IMR-90 (cell line): Measurements from ENCODE around the gene SLC36A2. TPM values are rescaled to one million over a fixed set of nuclear protein-coding genes. Genes with fewer than 3 reads are reported as not detected.

Source experiments
- ATAC-seq: fragments of 200-7000 bp; cut with Tn5 transposase; 2 replicates; pipeline ENCODE4 v1.9.1; 2020; ENCODE audit warnings: low read depth, mild to moderate bottlenecking, moderate library complexity
- BruUV-seq: library from RNA; stranded (reverse); fragments of 400-500 nt; replicated peaks from 2 replicates; lab custom pipeline; 2021; lab: Mats Ljungman, UMichigan
- CTCF ChIA-PET: fragments of 300-600 bp; formaldehyde crosslinking; extraction: SDS; loops from one replicate; lab custom pipeline; 2021; ENCODE audit warnings: antibody characterized with exemption; lab: Yijun Ruan, JAX
- POLR2A ChIA-PET: fragments of 300-600 bp; sonication (Branson Sonifier 250); formaldehyde crosslinking; loops from one replicate; lab custom pipeline; 2022; ENCODE audit warnings: antibody characterized with exemption; ENCODE audit not compliant: unreplicated experiment; lab: Charles Lee
- DNase-seq: peaks from one replicate; pipeline ENCODE4 v3.0.0; 2013
- H2AFZ ChIP-seq: replicated peaks from 2 replicates; pipeline ENCODE3; 2013; ENCODE audit warnings: low read length, mild to moderate bottlenecking; ENCODE audit not compliant: poor library complexity
- H2AK5ac ChIP-seq: 2 replicates; pipeline ENCODE4 v1.6.1; 2013; ENCODE audit warnings: low read depth, low read length, inconsistent platforms
- H2AK9ac ChIP-seq: replicated peaks from 2 replicates; pipeline ENCODE3; 2013; ENCODE audit warnings: mild to moderate bottlenecking, low read depth, low read length, moderate library complexity; ENCODE audit not compliant: poor library complexity
- H2BK120ac ChIP-seq: 2 replicates; pipeline ENCODE4 v1.6.1; 2013; ENCODE audit warnings: low read depth, low read length, inconsistent platforms
- H2BK15ac ChIP-seq: 3 replicates; pipeline ENCODE4 v1.6.1; 2013; ENCODE audit warnings: low read depth, low read length, inconsistent platforms
- H2BK20ac ChIP-seq: 2 replicates; pipeline ENCODE4 v1.6.1; 2013; ENCODE audit warnings: low read depth, mild to moderate bottlenecking, inconsistent platforms, low read length, moderate library complexity
- H2BK5ac ChIP-seq: 2 replicates; pipeline ENCODE4 v1.6.1; 2013; ENCODE audit warnings: mild to moderate bottlenecking, low read depth, low read length, inconsistent platforms; ENCODE audit not compliant: poor library complexity, severe bottlenecking
- H3K14ac ChIP-seq: replicated peaks from 2 replicates; pipeline ENCODE4 v1.6.1; 2013; ENCODE audit warnings: low read depth, low read length, inconsistent platforms
- H3K18ac ChIP-seq: 2 replicates; pipeline ENCODE4 v1.6.1; 2013; ENCODE audit warnings: low read depth, low read length, control low read depth
- H3K23ac ChIP-seq: 2 replicates; pipeline ENCODE4 v1.6.1; 2013; ENCODE audit warnings: low read depth, low read length, inconsistent platforms
- H3K27ac ChIP-seq: 2 replicates; pipeline ENCODE4 v1.5.1; 2013; ENCODE audit warnings: mild to moderate bottlenecking, control low read depth, low read length; ENCODE audit not compliant: insufficient read depth
- H3K27me3 ChIP-seq: 2 replicates; pipeline ENCODE4 v1.6.1; 2013; ENCODE audit warnings: low read length; ENCODE audit not compliant: control insufficient read depth, insufficient read depth
- H3K36me3 ChIP-seq: 2 replicates; pipeline ENCODE4 v1.6.1; 2013; ENCODE audit warnings: low read length, mixed read lengths; ENCODE audit not compliant: control insufficient read depth, insufficient read depth
- H3K4ac ChIP-seq: 2 replicates; pipeline ENCODE4 v1.6.1; 2013; ENCODE audit warnings: low read depth, low read length, inconsistent platforms
- H3K4me1 ChIP-seq: 2 replicates; pipeline ENCODE4 v1.6.1; 2013; ENCODE audit warnings: low read length, mixed read lengths; ENCODE audit not compliant: control insufficient read depth, insufficient read depth
- H3K4me2 ChIP-seq: 2 replicates; pipeline ENCODE4 v1.6.1; 2013; ENCODE audit warnings: low read depth, mild to moderate bottlenecking, control low read depth, low read length, moderate library complexity
- H3K4me3 ChIP-seq: 2 replicates; pipeline ENCODE4 v1.5.1; 2013; ENCODE audit warnings: low read depth, mild to moderate bottlenecking, control low read depth, low read length, moderate library complexity; ENCODE audit not compliant: insufficient read depth
- H3K56ac ChIP-seq: 2 replicates; pipeline ENCODE4 v1.6.1; 2013; ENCODE audit warnings: low read length, inconsistent platforms; ENCODE audit not compliant: insufficient read depth; ENCODE audit errors: extremely low read depth
- H3K79me1 ChIP-seq, 2 experiments: 2 replicates each; pipeline ENCODE4 v1.6.1; 2013; ENCODE audit warnings: low read length in 2 of 2, inconsistent platforms in 1 of 2, low read depth in 1 of 2
- H3K9ac ChIP-seq: 2 replicates; pipeline ENCODE4 v1.6.1; 2013; ENCODE audit warnings: low read depth, low read length, control low read depth
- H3K9me1 ChIP-seq: 2 replicates; pipeline ENCODE4 v1.6.1; 2013; ENCODE audit warnings: low read length, inconsistent platforms; ENCODE audit not compliant: insufficient read depth
- H3K9me3 ChIP-seq: 2 replicates; pipeline ENCODE4 v1.6.1; 2013; ENCODE audit warnings: low read length; ENCODE audit not compliant: control insufficient read depth, insufficient read depth
- H4K20me1 ChIP-seq: 2 replicates; pipeline ENCODE4 v1.6.1; 2013; ENCODE audit warnings: low read length, inconsistent platforms; ENCODE audit not compliant: insufficient read depth
- H4K5ac ChIP-seq: 2 replicates; pipeline ENCODE4 v1.6.1; 2013; ENCODE audit warnings: mild to moderate bottlenecking, low read depth, low read length, control low read depth
- H4K8ac ChIP-seq, 2 experiments: 2 replicates each; pipeline ENCODE4 v1.6.1; 2013; ENCODE audit warnings: low read depth in 2 of 2, low read length in 2 of 2, control low read depth in 1 of 2, inconsistent platforms in 1 of 2
- H4K91ac ChIP-seq: 2 replicates; pipeline ENCODE4 v1.6.1; 2013; ENCODE audit warnings: low read depth, low read length, inconsistent platforms; ENCODE audit not compliant: insufficient read depth
- BHLHE40 ChIP-seq: fragments of 150-350 bp; IDR thresholded peaks from 2 replicates; pipeline ENCODE4 v1.6.1; 2016; ENCODE audit warnings: mild to moderate bottlenecking, low read depth, low read length
- CEBPB ChIP-seq: IDR thresholded peaks from 2 replicates; pipeline ENCODE4 v1.6.1; 2012; ENCODE audit warnings: low read depth, low read length, improper control_type of control experiment
- CHD1 ChIP-seq: IDR thresholded peaks from 2 replicates; pipeline ENCODE4 v1.6.1; 2012; ENCODE audit warnings: low read depth, low read length, improper control_type of control experiment
- FOS ChIP-seq: fragments of 150-350 bp; IDR thresholded peaks from 2 replicates; pipeline ENCODE4 v1.6.1; 2016; ENCODE audit warnings: low read depth, low read length
- MAFK ChIP-seq: IDR thresholded peaks from 2 replicates; pipeline ENCODE4 v1.6.1; 2012; ENCODE audit warnings: low read depth, low read length, improper control_type of control experiment
- MAZ ChIP-seq: IDR thresholded peaks from 2 replicates; pipeline ENCODE4 v1.6.1; 2012; ENCODE audit warnings: low read depth, mild to moderate bottlenecking, low read length, improper control_type of control experiment, moderate library complexity, borderline replicate concordance
- MXI1 ChIP-seq: IDR thresholded peaks from 2 replicates; pipeline ENCODE4 v1.6.1; 2012; ENCODE audit warnings: low read depth, mild to moderate bottlenecking, low read length, moderate library complexity, borderline replicate concordance
- NFE2L2 ChIP-seq: fragments of 150-350 bp; IDR thresholded peaks from 2 replicates; pipeline ENCODE4 v1.6.1; 2016; ENCODE audit warnings: low read depth, mild to moderate bottlenecking, low read length
- POLR2A ChIP-seq: IDR thresholded peaks from 2 replicates; pipeline ENCODE4 v1.6.1; 2012; ENCODE audit warnings: mild to moderate bottlenecking, low read depth, low read length
- RAD21 ChIP-seq: IDR thresholded peaks from 2 replicates; pipeline ENCODE4 v1.6.1; 2012; ENCODE audit warnings: low read length, improper control_type of control experiment
- RCOR1 ChIP-seq: IDR thresholded peaks from 2 replicates; pipeline ENCODE4 v1.6.1; 2012; ENCODE audit warnings: mild to moderate bottlenecking, low read length, improper control_type of control experiment; ENCODE audit not compliant: insufficient replicate concordance
- WGBS, 2 experiments: methylation state at CpG; one replicate each; pipeline versions ENCODE4 v1.1.5 to v1.1.7; 2013; ENCODE audit warnings: missing lambda C conversion rate in 2 of 2; ENCODE audit not compliant: insufficient read length in 1 of 2; ENCODE audit errors: extremely low coverage in 2 of 2; 5-methylcytosine and 5-hydroxymethylcytosine counted together
- dilution Hi-C: fragments of 300-500 bp; cut with HindIII; formaldehyde crosslinking; loops from one replicate; pipeline ENCODE4 v1.14.3; 2018; ENCODE audit warnings: low sequenced_read_pairs; ENCODE audit not compliant: unreplicated experiment
- in situ Hi-C: fragments of 300-500 bp; cut with MboI; formaldehyde crosslinking; loops from 3 replicates; pipeline ENCODE4 v1.14.3; 2019; ENCODE audit warnings: low sequenced_read_pairs, inconsistent platforms, mixed read lengths
- intact Hi-C: fragments of 100-400 bp; cut with micrococcal nuclease; formaldehyde crosslinking; loops from 2 replicates; pipeline ENCODE4 v1.10.0; 2022
- polyA plus RNA-seq, 3 experiments: library from polyadenylated mRNA; depleted of rRNA; stranded (reverse); fragments of >200 nt; gene quantifications; 2 replicates each; pipeline ENCODE4 v1.2.3, GENCODE V29; 2012; ENCODE audit warnings: low replicate concordance in 1 of 3
- total RNA-seq: library from RNA; depleted of rRNA; stranded (reverse); fragments of >200 nt; gene quantifications from 2 replicates; pipeline ENCODE4 v1.2.3, GENCODE V29; 2012
- TF ChIP-seq, protein P1 (sequence below): fragments of 150-350 bp; IDR thresholded peaks from 2 replicates; pipeline ENCODE4 v1.6.1; 2017; ENCODE audit warnings: mild to moderate bottlenecking, antibody characterized with exemption, low read length, low read depth
- TF ChIP-seq, protein P2 (sequence below): conservative IDR thresholded peaks from 2 replicates; pipeline ENCODE4 v1.5.1; 2012; ENCODE audit warnings: mild to moderate bottlenecking, low read depth, low read length, improper control_type of control experiment
- TF ChIP-seq, protein P3 (sequence below): fragments of 150-350 bp; IDR thresholded peaks from 2 replicates; pipeline ENCODE4 v1.6.1; 2016; ENCODE audit warnings: low read depth, mild to moderate bottlenecking, low read length, moderate library complexity, borderline replicate concordance

SLC36A2 gene
- total and polyA plus RNA-seq, 2 of the 4 experiments (the other 2 are of a cell fraction): not detected

DNA sequence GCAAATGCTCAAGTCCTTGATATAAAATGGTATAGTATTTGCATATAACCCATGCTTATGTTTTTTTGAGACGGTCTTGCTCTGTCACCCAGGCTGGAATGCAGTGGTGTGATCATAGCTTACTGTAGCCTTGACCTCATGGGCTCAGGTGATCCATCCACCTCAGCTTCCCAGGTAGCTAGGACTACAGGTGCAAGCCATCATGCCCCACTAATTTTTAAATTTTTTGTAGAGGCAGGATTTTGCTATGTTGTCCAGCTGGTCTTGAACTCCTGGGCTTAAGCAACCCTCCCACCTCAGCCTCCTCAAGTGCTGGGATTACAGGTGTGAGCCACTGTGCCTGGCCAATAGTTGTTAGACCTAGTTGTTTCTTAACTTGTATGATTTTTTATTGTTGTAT is 61.1 kb downstream of the SLC36A2 start:
- no peak overlapping the region for H4K5ac ChIP-seq
- no peaks in the 10 kb centered on the region; the same call in none of the 2 replicates for H3K27me3 ChIP-seq
- no peak overlapping the region for H2AK5ac ChIP-seq
- intact Hi-C loops (no loop called here), dilution Hi-C loops (no loop called here), in situ Hi-C loops (no loop called here)
- no peak overlapping the region for H3K27ac ChIP-seq
- no peak overlapping the region for H2AK9ac ChIP-seq
- no peak overlapping the region for H3K9ac ChIP-seq
- ATAC-seq (no peak), DNase-seq (no peak)
- TF ChIP-seq POLR2A (no peak), NFE2L2 (no peak), RCOR1 (no peak), CHD1 (no peak), MAFK (no peak), FOS (no peak), CEBPB (no peak), RAD21 (no peak), MAZ (no peak), MXI1 (no peak), BHLHE40 (no peak)
- TF ChIP-seq, protein P1, sequence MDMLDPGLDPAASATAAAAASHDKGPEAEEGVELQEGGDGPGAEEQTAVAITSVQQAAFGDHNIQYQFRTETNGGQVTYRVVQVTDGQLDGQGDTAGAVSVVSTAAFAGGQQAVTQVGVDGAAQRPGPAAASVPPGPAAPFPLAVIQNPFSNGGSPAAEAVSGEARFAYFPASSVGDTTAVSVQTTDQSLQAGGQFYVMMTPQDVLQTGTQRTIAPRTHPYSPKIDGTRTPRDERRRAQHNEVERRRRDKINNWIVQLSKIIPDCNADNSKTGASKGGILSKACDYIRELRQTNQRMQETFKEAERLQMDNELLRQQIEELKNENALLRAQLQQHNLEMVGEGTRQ: no peak
- TF ChIP-seq, protein P2, sequence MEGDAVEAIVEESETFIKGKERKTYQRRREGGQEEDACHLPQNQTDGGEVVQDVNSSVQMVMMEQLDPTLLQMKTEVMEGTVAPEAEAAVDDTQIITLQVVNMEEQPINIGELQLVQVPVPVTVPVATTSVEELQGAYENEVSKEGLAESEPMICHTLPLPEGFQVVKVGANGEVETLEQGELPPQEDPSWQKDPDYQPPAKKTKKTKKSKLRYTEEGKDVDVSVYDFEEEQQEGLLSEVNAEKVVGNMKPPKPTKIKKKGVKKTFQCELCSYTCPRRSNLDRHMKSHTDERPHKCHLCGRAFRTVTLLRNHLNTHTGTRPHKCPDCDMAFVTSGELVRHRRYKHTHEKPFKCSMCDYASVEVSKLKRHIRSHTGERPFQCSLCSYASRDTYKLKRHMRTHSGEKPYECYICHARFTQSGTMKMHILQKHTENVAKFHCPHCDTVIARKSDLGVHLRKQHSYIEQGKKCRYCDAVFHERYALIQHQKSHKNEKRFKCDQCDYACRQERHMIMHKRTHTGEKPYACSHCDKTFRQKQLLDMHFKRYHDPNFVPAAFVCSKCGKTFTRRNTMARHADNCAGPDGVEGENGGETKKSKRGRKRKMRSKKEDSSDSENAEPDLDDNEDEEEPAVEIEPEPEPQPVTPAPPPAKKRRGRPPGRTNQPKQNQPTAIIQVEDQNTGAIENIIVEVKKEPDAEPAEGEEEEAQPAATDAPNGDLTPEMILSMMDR: no peak
- TF ChIP-seq, protein P3, sequence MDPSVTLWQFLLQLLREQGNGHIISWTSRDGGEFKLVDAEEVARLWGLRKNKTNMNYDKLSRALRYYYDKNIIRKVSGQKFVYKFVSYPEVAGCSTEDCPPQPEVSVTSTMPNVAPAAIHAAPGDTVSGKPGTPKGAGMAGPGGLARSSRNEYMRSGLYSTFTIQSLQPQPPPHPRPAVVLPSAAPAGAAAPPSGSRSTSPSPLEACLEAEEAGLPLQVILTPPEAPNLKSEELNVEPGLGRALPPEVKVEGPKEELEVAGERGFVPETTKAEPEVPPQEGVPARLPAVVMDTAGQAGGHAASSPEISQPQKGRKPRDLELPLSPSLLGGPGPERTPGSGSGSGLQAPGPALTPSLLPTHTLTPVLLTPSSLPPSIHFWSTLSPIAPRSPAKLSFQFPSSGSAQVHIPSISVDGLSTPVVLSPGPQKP: no peak
- no peak overlapping the region for H3K23ac ChIP-seq
- H2AFZ ChIP-seq: no peak overlapping the region
- H3K4me2 ChIP-seq: no peak overlapping the region
- POLR2A ChIA-PET: no interaction called here
- H3K56ac ChIP-seq: no peak overlapping the region
- no peak overlapping the region for H3K14ac ChIP-seq
- no peak overlapping the region for H2BK20ac ChIP-seq
- H3K4me1 ChIP-seq: no peaks in the 10 kb centered on the region
- H3K4me3 ChIP-seq: no peak overlapping the region
- BruUV-seq: no TSS peak
- H3K18ac ChIP-seq: no peak overlapping the region
- no peaks in the 10 kb centered on the region for H3K36me3 ChIP-seq
- no peak overlapping the region for H2BK120ac ChIP-seq
- no peak overlapping the region for H3K4ac ChIP-seq
- CTCF ChIA-PET: no interaction called here
- H4K91ac ChIP-seq: no peak overlapping the region
- no peaks in the 10 kb centered on the region for H4K20me1 ChIP-seq
- WGBS, 2 experiments: no CpG with 5 or more reads among the region's 1 CpG
- no peak overlapping the region for H2BK5ac ChIP-seq
- H4K8ac ChIP-seq: no peak overlapping the region
- H3K79me1 ChIP-seq: no peaks in the 10 kb centered on the region
- H2BK15ac ChIP-seq: no peak overlapping the region
- H3K9me1 ChIP-seq: no peaks in the 10 kb centered on the region
- H3K9me3 ChIP-seq: no peaks in the 10 kb centered on the region
